HG02870 (cell line): ENCODE measurements around the gene FSIP1.

Experiments
- ATAC-seq: cut with Tn5 transposase; IDR thresholded peaks from one replicate; pipeline ENCODE4 v1.9.1; 2021; ENCODE audit warnings: mild to moderate bottlenecking, moderate library complexity; ENCODE audit not compliant: unreplicated experiment

The FSIP1 gene

GRCh38 chr15:39767921-39768320 lies 14.7 kb downstream of the FSIP1 start:
- no peak for ATAC-seq

- ATAC-seq: no peak
Measured at GRCh38 chr15:39761006-39761405, 21.6 kb downstream of the FSIP1 start.

- ATAC-seq: no peak
Measured at GRCh38 chr15:39756806-39757522, 25.7 kb downstream of the FSIP1 start.

DNA sequence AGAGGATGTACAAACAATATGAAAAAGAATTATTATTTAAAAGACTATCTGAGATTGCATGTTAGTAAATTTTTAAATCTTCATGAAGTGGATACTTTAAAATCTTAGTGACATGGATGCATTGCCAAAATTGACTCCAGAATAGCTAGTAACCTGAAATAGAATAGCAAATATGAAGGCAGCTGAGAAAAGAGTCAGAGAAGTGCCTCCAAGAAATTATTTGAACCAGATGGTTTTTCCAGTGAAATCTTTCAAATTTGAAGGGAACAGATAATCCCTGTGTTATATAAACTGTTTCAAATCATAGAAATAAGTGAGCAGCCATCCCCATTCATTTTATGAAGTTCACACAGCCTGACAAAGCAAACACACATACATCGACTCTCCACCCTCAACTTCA lies 29.6 kb downstream of the FSIP1 start:
- ATAC-seq: no peak

DNA sequence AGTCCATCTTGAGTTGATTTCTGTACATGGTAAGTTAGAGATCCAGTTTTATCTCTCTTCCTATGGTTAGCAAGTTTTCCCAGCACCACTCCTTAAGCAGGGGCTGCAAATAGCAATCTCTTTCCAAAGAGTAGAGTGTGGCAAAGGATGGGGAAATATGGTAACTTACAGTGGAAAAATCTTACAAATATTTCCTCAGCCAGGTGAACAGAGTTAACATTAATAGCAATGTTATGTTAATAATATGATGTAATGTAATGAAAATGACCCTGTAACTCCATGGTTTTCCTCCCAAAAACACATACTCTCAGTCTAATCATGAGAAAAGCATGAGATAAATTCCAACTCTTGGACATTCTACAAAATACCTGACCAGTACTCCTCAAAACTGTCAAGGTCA lies 30.4 kb downstream of the FSIP1 start:
- no peak for ATAC-seq

DNA sequence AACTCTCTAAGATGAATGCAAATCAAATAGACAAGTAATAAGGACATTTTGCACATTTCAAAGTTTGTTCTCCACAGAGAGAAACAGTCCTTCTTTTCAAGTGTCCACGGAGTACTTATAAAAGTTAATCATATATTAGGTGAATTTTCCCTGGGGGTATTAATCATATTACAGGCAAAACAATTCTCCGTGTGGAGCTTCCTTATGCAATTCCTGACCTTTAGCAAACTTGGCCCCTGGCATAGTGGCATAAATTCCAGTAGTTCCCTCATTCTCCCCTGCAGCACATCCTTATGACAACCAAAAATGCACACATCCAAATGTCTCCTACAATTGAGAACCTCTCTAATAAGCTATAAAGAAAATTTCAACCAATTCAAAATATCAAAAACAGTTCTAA lies 34.4 kb downstream of the FSIP1 start:
- ATAC-seq: no peak

DNA sequence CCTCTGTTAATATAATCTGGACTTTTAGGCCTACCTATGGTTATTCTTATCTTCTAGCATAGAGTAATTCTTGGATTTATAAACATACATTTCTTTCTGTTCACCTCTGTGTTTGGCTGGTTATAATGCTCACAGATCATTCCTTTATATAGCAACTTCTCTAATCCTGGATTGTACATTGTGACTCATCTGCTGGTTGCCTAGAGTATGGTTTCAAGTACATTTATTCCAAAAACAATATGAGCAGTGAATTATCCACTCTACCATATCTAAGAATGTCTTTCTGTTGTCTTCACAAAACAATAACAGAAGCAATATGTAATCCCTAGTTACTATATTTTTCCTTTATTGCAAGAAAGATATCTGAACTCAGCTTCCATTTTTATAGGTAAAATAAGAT lies 35.3 kb downstream of the FSIP1 start:
- ATAC-seq: no peak

DNA sequence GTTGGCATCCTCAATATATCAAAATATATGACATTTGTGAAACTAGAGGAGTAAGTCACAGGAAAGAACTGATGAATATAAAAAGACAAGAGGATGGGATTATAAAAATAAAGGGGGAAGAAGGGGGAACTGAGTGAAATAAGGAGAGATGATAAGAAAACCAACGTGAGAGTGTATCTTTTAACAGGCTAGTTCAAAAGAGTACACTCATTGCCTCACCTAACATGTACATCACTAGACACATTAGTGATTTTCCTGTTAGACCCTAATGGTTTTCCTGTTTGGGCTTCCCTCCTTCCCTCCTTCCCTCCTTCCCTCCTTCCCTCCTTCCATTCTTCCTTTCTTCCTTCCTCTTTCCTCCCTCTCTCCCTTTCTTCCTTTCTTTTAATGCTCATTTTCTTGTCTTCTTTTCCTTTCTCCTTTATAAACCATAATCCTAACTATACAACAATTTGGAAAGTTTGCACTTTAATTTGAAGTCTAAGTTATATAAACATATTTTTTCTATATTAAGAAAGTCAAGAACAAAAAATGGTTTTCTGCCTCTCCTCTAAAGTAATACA lies 35.8 kb downstream of the FSIP1 start:
- no peak for ATAC-seq

- no peak for ATAC-seq
Measured at GRCh38 chr15:39746176-39746575, 36.5 kb downstream of the FSIP1 start.

GRCh38 chr15:39745415-39745814 lies 37.2 kb downstream of the FSIP1 start:
- no peak for ATAC-seq

DNA sequence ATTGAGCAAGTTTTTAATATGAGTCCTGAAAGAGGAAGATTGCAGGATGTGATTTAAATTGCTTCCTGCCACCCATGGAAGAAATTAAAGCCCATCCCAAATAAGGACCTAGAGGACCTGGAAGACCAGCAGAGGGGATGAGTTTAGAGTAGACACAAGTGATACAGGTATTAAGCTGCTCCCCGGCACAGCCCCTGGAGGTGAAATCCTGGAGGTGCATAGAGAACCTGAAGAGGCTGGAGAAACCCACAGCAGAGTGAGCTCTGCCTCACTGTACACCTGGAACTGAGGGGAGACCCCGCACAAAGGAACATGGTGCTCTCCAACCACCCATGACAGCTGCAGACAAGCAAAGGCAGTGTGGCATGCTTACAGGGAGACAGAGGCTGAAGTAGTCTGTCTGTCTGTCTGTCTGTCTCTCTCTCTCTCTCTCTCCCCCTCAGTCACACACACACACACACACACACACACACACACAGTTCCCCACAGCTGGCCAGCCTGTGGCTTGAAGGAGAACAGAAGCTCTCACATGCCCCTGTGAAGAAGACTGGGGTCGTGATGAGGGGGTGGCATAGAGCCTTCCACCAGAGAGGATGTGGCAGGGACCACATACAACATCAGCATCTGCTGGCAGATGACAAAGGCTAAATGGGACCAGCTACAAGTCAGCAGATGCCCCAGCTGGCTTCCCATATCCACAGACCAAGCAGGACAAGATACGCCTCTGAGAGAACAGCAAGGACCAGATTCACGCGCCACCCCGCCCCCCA lies 38.1 kb downstream of the FSIP1 start:
- no peak for ATAC-seq

GRCh38 chr15:39743611-39744010 lies 39.0 kb downstream of the FSIP1 start:
- no peak for ATAC-seq

GRCh38 chr15:39741258-39741657 lies 41.4 kb downstream of the FSIP1 start:
- ATAC-seq: no peak

GRCh38 chr15:39738998-39739397 lies 43.6 kb downstream of the FSIP1 start:
- ATAC-seq: no peak

DNA sequence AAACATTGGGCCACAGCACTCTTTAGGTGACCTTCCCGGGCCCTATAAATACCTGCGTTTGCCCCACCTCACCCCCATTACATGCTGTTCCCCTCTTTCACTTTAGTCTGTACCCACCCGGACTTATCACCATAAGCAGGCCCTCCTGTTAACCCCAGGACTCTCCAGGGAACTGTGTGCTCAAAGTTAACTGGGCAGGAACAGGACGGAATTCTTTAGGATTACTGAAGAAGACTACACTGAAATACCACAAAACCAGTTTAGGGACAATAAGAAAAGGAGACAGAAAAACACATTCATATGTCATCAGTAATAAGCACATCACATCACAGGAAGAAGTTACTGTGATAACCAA lies 45.5 kb downstream of the FSIP1 start:
- ATAC-seq: no peak

DNA sequence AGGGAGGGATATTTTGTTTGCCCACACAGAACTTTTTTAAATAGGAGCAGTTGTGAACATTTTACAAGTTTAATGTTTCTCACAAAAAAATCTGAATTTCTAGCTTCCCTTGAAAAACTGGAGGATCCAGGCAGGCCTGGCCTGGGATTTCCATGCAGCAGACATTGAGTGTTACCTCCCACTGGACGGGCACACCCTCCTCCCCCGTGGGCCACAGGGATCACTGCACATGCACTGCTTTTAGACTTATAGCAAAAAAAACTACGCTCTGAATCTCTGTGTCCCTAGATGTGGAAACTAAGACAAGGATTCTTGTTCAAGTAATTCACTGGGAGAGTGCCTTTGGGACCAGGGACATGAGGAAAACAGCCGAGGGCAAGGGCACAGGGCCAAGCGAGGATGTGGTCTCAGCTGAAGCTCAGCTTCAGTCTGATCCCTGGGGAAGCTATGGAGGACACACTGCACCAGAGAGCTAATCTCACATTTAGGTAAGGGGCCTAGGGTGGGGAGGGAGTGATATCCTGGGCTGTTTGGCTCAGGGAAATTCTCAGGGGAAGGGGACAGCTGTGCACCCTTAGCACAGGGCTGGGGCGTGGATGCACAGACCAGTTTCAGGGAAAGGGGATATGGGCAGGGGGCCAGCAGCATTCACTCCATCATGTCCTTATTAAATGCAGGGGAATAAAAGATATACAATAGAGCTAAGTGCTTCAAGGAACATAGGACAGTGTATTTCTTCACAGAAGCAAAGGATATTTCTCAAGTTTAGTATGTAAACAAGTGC lies 46.0 kb downstream of the FSIP1 start:
- no peak for ATAC-seq

GRCh38 chr15:39735120-39735717 lies 47.4 kb downstream of the FSIP1 start:
- no peak for ATAC-seq

GRCh38 chr15:39731266-39731665 lies 51.4 kb downstream of the FSIP1 start:
- ATAC-seq: no peak

DNA sequence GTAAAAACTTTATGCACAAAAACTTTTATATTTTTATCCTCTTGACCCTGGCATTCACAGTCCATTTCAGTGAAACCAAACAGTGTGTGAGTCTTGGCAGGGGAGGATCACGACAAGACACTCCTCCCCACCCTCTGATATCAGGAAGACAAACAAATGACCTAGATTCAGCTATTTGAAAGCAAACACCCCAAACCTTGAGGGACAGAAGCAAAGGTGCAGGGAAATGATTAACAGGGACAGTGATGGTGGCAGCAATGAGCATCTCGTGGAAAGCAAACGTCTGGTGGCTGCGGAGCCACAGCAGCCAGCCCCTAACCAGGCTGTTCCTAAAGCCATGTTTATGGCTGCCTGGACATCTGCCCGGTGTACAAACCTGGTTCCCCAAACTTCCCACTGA lies 52.1 kb downstream of the FSIP1 start:
- no peak for ATAC-seq

DNA sequence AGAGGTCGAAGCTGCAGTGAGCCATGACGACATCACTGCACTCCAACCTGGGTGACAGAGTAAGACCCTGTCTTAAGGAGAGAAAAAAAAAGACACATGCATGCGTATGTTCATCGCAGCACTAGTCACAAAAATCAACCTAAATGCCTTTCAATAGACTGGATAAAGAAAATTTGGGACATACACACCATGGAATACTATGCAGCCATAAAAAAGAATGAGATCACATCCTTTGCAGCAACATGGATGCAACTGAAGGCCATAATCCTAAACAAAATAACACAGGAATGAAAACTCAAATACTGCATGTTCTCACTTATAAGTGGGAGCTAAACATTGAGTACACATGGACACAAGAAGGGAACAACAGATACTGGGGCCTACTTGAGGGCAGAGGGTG lies 53.1 kb downstream of the FSIP1 start:
- no peak for ATAC-seq

DNA sequence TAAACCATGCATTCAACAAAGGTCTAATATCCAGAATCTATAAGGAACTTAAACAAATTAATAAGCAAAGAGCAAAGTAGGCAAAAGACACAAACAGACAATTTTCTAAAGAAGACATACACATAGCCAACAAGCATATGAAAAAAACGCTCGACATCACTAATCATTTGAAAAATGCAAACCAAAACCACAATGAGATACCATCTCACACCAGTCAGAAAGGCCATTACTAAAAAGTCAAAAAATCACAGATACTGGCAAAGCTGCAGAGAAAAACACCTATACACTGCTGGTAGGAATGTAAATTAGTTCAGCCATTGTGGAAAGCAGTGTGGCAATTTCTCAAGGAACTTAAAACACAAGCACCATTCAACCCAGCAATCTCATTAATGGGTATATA lies 53.8 kb downstream of the FSIP1 start:
- no peak for ATAC-seq
